ENCODE data around the gene PDGFRB.
A peak's percentile ranks its signal among the peaks of the same experiment; 100 is the strongest.

Gene PDGFRB

DNA sequence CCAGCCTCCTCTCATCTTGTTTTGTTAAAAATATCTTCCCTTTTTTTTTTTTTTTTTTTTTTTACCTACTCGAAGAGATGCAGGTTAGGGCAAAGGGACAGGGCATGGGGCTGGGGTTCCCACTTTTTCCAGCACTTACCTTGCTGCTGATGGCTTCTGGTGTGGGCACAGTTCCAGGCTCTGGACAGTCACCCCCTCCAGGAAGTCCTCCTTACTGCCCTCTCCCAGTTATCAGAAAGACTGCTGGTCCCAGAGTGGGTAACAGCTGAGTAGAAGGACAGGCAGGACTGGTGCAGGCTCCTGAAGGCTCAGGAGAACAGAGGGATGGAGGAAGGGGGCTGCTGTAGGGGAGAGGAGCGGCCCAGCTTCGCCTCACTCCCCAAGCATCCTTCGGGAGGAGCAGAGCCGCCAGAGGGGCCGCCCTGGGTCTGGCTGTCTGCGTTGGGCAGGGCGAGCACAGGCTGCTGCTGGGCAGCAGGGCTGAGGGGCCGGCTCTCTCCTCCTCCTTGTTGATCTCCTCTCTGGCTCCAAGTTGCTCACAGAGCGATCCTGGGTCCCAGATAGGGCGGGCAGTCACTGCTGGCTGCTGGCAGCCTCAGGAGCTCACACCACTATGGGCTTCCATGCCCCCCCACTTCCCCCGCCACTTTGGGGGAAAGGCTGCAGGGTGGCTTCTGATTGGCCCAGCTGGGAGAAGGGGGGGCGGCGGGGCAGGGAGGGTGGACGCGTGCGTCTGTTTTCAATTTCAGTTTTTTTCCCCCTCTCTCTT, at the start of gene PDGFRB:
Gene PDGFRB, minus strand, starts transcription at position 588 of the 769 bp plus-strand sequence. CDS start 18,798 bp downstream, outside the sequence.
- DNase-seq: peak; percentile 43

DNA sequence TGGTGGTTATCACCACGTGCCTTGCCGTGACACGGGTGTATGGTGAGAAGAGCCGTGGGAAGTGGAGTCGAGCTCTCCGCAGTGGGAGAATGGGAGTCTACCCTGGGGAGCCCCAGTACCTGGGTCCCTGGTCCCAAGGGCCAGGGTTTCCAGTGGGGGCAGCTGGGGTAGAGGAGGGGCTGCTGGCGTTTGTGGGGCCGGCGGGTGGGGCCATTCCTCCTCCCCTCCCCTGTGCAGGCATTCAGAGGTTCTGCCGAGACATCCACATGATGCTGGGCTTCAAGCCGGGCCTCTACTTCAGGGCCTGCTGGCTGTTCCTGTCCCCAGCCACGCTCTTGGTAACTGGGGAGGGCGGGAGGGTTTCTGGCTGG, 48.9 kb upstream of the PDGFRB start:
- DNase-seq: no peak

DNA sequence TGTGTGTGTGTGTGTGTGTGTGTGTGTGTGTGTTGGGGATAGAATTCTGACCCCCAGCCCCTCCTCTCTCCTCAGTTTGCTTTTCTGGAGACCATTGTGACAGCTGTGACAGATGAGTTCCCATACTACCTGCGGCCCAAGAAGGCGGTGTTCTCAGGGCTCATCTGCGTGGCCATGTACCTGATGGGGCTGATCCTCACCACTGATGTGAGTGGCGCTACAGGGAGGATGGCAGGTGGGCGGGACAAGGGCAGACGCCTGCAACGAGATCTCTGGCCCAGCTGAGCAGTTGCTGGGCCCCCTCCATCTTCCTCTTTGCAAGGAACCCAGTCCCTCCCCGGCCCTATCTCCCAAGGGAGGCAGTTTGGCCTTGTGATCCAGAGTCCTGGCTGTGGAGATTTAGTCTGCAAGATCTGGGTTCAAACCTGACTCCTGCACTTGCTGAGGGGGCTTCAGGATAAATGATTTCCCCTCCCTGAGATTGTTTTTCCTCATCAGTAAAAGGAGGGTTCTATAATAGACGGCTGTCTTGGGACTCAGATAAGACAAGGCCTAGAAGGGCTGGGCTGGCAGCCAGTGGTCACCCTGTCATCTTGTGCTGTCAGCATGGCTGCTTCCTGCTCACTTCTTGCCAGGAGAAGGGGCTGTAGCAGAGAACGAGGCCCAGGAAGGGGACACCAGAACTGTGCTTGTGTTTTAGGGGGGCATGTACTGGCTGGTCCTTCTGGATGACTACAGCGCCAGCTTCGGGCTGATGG, 48.4 kb upstream of the PDGFRB start:
- peak; percentile 11 for DNase-seq

DNA sequence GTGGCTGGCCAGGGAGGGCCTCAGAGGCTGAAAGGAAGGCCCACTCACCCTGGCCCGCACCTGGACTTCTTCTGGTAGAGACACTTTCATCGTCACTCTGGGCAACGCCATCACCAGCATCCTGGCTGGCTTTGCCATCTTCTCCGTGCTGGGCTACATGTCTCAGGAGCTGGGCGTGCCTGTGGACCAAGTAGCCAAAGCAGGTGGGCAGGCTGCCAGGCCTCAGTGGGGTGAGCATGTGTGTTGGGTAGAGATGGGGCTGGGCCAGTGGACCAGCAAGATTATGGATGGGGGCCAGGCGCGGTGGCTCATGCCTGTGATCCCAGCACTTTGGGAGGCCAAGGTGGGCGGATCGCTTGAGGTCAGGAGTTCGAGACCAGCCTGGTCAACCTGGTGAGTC, 46.9 kb upstream of the PDGFRB start:
- no peak for DNase-seq

DNA sequence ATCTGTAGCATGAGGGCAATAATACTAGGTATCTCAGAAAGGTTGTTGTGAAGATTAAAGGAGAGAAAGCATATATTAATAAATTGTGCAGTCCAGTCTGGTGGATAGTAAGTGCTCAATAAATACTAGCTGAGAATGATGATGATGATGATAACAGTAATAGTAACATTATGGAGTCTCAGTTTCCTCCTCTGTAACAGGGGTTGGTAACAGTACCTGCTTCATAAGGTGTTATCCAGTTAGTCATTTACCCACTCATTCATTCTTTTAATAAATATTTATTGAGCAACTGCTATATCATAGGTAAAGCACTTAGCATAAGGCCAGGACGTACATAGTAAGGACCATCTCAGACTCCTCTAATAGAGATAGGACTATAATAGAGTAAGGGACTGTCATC, 41.8 kb upstream of the PDGFRB start:
- DNase-seq: no peak

DNA sequence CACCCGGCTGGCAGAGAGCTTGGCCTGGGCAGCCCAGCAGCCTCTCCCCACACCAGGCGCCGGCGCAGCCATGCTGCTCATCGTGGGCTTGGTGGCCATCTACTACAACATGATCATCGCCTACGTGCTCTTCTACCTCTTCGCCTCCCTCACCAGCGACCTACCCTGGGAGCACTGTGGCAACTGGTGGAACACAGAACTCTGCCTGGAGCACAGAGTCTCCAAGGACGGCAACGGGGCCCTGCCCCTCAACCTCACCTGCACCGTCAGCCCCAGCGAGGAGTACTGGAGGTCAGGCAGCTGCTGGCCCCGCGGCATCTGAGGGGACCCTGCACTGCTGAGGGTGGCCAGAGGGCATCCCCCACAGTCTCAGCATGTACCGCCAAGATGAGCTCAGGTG, 41.3 kb upstream of the PDGFRB start:
- DNase-seq: no peak

DNA sequence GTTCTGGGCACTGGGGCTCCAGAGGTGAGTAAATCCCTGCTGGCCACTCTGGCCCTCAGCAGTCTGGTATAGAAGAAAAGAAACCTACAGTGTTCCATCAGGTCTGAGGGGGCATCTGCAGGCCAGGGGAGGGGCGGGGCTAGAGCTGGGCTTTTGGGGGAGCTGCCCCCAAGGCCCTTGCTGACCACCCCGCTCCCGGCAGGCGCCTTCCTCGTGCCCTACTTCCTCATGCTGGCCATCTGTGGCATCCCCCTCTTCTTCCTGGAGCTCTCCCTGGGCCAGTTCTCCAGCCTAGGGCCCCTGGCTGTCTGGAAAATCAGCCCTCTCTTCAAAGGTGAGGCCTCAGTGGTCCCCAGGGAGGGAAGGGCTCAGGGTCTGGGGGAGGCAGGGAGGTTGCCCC, 40.9 kb upstream of the PDGFRB start:
- no peak for DNase-seq

DNA sequence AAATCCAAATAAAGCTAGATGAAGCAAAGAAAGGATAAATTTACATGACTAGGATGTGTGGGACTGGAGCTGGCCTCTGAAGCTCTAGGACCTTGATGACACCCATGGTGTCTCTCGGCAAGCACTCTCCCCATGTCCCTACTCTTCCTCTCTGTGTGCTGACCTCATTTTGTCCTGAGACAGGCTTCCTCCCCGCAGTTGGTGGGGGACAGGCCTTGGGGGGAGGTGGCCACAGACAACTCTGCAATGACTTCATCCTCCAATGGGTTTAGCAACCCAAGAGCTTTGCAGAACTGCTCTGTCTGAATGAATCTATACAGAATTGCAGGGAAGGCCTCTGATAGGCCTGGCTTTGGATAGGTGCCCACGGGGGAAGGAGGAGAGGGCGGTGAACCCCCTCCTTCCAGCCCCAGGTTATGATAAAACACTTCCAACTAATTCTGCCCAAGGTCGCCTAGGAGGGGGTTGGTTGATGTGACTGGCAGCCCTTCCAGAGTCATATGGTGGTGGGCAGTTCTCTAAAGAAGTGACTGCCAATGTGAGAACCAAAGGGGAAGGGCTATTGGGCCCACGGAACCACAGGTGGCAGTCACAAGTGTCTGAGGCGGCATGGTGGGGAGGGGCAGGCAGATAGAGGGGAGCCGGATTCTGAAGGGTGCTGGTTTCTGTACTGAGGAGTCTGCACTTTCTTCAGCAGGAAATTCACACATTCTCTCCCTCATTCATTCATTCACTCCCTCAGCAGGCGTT, 40.3 kb upstream of the PDGFRB start:
- DNase-seq: no peak

DNA sequence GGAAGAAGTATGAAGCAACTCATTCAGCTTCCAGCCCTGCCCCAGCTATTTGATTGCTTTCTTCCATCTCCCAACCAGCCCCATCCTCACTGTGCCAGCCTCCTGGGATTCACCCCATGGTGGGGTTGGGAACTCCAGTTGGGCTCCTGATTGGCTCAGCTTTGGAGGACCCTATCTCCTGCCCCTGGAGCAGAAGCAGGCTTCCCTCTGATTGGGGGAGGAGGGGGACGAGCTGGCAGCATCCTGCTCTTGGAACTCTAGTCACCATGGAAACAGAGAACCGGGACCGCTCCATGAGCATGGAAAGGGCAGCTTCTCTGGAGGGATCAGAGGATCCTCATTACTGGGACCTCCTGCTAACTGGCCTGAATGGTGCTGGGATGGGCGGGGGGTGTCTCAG, 36.8 kb upstream of the PDGFRB start:
- no peak for DNase-seq

DNA sequence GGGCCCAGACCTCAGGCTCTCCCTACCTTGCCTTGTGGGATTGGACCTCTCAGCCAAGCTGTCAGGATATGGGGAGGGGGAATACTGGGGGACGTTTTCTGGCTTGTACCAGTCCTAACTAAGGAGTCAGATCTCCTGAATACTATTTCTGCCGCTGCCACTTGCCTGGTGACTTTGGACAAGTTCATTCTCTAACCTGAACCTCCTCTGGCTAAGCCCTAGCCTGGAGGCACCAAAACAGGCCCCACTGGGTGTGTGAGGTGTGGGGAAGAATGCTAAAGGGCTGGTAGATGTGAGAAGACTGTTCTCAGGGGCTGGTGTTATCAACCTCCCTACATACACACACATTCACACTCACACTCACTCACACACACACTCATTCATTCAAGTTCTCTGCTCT, 35.3 kb upstream of the PDGFRB start:
- DNase-seq: no peak

DNA sequence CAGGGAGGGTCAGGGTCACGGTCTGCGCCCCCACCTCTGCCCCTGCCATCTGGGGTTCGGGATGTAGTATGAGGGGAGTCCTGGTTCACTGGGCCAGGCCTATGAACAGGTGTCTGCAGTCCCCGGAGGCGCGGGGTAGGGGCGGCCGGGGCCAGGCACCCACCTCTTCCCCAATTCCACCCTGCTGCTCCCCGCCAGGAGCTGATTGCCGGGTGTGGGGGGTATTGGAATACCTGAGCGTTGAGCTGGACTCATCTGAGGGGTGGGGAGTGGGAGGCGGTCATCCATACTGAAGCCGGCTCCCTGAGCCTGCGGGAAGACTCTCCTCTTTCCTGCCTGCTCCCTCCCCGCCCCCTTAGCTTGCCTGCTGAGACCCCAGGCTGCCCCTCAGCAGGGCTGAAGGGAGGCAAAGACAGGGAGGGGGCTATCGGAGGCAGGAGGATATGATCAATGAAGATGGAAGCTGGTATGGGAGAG, 34.9 kb upstream of the PDGFRB start:
- no peak for DNase-seq

DNA sequence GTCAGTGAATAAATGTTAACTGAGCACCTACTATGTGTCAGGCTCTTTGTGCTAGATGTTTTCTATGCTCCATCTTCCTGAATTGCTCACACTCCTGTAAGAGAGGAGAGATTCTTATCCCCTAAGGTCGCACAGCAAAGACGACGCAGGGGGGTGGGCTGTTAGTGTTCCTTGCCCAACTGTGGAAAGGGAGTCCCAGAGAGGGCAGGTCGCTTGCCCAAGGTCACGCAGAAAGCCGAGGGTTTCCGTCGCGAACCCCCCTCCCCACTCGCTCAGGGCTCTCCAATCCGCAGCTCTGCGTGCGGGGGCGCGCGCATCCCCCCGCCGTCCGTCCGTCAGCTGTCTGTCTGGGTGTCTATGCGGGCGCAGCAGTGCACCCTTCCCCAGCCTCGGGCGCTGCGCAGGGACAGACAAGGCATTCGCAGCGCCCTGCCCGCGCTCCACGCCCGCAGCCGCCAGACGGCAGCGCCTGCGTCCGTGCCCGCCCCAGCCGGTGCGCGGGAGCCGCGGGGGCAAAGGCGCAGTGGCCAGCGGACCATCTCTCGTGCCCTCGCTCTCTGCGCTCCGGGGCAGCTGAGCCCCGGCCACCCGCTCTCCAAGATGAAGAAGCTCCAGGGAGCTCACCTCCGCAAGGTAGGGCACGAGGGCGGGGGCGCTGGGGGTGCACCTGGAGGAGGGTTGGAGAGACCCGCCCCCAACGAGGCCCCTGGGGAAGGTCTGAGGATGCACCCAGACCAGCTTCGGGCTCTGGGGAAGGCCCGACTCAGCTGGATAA, 34.3 kb upstream of the PDGFRB start, which contains the start of gene SLC6A7:
Gene SLC6A7, plus strand, starts transcription at position 335 of the 775 bp plus-strand sequence. Its CDS starts 266 bp downstream, at position 601.
- no peak for DNase-seq

DNA sequence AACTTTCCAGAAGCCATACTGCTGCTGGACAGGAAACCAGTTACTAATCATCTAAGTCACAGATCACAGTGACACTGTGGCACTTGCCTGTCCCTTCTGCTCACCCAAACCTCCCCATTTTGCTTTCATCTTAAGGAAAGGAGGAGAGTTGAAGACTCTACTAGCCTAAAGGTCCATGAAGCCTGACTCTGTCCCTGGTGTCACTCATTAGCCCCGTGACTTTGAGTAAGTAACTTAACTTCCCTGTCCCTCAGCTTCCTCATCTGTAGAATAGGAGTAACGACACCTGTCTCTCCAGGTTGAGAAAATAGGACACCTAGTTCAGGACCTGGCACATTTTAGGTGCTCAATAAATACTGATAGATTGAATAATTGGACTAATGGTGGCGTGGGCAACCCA, 33.7 kb upstream of the PDGFRB start:
- no peak for DNase-seq

DNA sequence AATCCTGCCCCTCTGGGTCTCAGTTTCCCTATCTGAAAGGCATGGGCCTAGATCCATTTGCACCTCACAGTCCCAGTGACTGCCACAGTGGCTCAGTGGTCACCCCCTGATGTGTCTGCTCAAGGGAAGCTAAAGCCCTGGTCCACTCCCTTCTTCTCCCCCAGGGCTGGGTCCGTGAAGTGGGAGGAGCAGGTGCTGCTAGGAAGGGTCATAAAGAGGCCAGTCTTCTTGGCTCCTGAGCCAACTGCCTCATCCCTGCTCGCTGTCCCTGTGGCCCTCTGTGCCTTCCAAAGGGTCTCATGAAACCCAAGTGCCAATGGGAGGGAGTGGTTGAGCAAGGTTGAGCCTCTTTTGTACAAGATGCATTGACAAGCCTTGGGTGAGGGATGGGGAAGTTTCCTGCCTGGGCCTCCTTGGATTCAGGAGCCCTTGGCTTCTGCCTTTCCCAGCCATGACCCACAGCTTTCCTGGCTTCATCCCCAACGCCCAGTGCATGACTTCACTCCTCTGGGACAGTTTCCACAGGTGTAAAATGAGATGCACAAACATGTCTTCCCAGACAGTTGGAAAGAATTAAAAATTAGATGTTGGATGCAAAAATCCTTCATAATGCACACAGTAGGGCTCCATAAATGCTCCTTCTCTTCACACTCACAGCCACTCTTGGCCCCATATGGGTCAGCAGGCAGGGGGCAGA, 32.6 kb upstream of the PDGFRB start:
- DNase-seq: no peak

DNA sequence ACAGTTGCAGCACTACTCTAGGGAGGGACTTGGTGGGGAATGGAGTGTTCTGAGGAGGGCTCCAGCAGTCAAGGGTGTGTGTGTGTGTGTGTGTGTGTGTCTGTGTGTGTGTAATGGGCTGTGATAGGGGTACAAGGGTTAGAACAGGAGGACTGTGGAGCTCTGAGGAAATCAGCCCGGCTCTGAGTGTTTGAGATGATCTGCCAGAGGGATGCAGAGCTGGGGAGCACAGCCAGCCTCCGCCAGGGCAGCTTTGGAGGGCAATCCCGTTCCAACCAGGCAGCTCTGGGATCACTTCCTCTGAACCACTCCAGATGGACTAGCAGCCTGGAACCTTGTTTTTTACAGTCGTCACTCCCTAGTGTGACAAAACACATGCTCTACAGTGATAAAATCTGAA, 31.3 kb upstream of the PDGFRB start:
- no peak for DNase-seq

DNA sequence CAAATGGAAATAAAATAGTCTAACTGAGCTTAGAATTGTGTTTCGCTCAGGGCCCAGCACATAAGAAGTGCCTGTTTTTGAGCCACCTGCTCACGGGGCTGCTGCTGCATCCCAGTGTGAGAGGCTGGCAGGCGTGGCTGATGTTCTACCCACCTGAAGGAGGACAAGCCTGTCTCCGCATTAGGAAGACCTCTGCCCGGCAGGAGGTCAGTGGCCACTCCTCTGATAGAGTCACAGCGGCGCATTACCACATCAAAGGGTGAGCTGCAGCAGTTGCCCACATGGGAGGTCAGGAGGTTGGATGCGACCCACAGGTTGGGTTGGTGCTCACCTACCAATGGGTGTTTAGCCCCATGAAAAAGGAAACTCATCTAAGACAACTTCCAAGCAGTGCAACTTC, 30.5 kb upstream of the PDGFRB start:
- DNase-seq: no peak

DNA sequence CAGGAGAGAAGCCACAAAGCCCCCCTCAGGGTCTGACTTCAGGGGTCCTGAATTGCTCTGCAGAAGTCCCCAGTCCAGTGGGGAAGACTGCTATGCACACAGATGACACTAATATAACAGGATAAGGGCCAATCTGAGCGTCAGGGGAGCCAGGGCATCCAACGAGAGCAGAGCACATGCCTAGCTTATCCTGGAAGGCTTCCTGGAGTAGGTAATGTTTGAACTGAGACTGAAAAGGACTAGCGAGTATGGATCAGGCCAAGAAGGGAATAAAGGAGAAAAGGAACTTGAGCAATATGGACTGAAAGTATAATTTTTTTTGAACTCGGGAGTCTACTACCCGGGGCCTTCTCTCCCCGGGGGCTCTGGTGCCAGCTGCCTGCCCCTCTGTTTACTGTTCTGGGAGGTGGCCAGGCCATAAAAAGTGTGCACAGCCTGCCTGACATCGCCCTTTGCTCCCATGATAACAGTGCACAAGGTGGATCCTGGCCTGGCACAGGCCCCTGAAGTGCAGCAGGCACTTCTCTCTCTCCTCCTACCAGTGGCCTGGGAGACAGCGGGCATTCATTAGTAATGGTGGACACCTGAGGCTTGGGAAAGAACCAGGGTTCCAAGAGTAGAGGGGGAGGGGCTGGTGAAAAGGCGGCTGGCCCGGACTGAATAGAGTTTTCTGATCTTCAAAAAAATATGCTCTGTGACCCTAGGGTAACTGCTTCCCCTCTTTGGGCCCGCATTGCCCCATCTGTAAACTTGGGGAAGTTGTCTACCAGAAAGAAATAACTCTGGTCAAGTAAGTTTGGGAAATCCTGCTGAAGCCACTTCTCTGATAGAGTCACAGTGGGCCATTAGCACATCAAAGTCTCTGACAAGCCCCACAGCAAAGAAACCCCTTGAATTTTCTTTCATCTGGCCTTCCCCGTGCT, 29.6 kb upstream of the PDGFRB start:
- DNase-seq: no peak

DNA sequence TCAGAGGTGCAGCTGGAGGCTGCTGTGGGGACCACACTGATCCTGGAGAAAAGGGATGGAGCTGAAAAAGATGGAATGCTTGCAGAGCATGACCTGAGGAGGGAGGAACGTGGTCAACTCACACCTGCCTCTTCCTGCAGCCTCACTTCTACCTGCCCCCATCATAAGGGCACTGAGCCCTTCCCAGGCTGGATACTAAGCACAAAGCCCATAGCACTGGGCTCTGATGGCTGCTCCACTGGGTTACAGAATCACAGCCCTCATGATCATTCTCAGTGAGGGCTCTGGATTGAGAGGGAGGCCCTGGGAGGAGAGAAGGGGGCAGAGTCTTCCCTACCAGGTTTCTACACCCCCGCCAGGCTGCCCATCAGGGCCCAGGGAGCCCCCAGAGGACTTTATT, 28.4 kb upstream of the PDGFRB start:
- no peak for DNase-seq

DNA sequence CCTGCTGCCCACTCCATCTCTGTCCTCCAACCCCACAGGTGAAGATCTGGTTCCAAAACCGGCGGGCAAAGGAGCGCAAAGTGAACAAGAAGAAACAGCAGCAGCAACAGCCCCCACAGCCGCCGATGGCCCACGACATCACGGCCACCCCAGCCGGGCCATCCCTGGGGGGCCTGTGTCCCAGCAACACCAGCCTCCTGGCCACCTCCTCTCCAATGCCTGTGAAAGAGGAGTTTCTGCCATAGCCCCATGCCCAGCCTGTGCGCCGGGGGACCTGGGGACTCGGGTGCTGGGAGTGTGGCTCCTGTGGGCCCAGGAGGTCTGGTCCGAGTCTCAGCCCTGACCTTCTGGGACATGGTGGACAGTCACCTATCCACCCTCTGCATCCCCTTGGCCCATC, 27.8 kb upstream of the PDGFRB start:
- DNase-seq: no peak

DNA sequence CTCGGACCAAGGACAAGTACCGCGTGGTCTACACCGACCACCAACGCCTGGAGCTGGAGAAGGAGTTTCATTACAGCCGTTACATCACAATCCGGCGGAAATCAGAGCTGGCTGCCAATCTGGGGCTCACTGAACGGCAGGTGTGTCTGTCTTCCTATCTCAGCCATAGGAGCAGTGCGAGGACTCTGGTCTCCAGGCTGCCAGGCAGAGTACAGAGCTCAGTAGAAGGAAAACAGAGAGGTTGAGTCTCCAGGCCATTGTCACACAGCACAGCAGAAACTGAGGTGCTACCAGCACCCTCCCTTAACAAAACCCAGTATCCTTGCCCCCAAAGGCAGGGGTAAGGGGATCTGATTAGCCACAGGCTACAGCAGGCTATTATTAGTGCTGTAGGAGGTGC, 27.1 kb upstream of the PDGFRB start:
- no peak for DNase-seq
